ENCODE measurements around the gene KLRG1.

Gene KLRG1

GRCh38 chr12:8956772-8957171 is 32.6 kb upstream of the KLRG1 start:
- DNase-seq (ENCODE audit: low read depth) = no peak
- no peak for TF ChIP-seq CTCF (conservative IDR thresholded peaks at IDR 0.05; ENCODE audit: control insufficient read depth, insufficient read depth, low read depth, low read length)
- no peak overlapping the region for H3K4me3 ChIP-seq (ENCODE audit: control insufficient read depth, low read depth, low read length)

GRCh38 chr12:8957561-8957960 is 31.8 kb upstream of the KLRG1 start:
- TF ChIP-seq CTCF (conservative IDR thresholded peaks at IDR 0.05; ENCODE audit: control insufficient read depth, insufficient read depth, low read depth, low read length) = no peak
- no peak overlapping the region for H3K4me3 ChIP-seq (ENCODE audit: control insufficient read depth, low read depth, low read length)
- no peak for DNase-seq (ENCODE audit: low read depth)

DNA sequence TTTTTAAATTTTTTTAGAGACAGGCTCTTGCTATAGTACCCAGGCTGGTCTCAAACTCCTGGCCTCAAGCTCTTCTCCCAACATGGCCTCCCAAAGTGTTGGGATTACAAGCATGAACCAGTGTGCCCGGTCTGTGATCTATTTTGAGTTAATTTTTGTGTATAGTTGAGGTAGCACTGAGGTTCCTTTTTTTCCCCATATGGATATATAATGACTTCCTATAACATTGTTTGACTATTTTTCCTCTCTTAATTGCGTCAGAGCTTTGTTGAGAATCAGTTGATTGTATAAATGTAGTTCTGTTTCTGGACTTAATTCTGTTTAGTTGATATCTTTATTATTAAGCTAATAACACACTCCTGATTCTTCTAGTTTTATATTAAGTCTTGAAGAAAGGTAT is 31.3 kb upstream of the KLRG1 start:
- H3K4me3 ChIP-seq (ENCODE audit: control insufficient read depth, low read depth, low read length) = no peak overlapping the region
- no peak for TF ChIP-seq CTCF (conservative IDR thresholded peaks at IDR 0.05; ENCODE audit: control insufficient read depth, insufficient read depth, low read depth, low read length)
- DNase-seq (ENCODE audit: low read depth) = no peak

GRCh38 chr12:8960176-8960575 is 29.2 kb upstream of the KLRG1 start:
- H3K4me3 ChIP-seq (ENCODE audit: control insufficient read depth, low read depth, low read length) = no peak overlapping the region

GRCh38 chr12:8968761-8969160 is 20.6 kb upstream of the KLRG1 start:
- TF ChIP-seq CTCF (conservative IDR thresholded peaks at IDR 0.05; ENCODE audit: control insufficient read depth, insufficient read depth, low read depth, low read length) = no peak
- no peak for DNase-seq (ENCODE audit: low read depth)
- H3K4me3 ChIP-seq (ENCODE audit: control insufficient read depth, low read depth, low read length) = no peak overlapping the region

More at GRCh38 chr12:8960176-8960575, 29.2 kb upstream of the KLRG1 start:
- no peak for TF ChIP-seq CTCF (conservative IDR thresholded peaks at IDR 0.05; ENCODE audit: control insufficient read depth, insufficient read depth, low read depth, low read length)
- no peak for DNase-seq (ENCODE audit: low read depth)

DNA sequence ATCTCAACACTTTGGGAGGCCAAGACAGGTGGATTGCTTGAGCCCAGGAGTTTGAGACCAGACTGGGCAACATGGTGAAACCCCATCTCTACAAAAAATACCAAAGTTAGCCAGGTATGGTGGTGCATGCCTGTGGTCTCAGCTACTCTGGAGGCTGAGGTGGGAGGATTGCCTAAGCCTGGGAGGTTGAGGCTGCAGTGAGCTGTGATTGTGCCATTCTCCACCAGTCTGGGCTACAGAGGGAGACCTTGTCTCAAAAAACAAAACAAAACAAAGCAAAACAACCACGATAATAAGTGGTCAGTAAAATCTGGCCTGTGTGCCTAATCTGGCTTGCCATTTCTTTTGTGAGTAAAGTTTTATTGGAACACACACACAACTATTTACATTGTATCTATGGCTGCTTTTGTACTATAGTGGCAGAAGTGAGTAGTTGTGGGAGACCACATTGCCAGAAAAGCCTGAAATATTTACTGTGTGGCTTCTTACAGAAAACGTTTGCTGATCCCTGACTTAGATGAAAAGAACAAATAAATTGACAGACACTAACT is 19.4 kb upstream of the KLRG1 start:
- H3K4me3 ChIP-seq (ENCODE audit: control insufficient read depth, low read depth, low read length) = no peak overlapping the region
- no peak for TF ChIP-seq CTCF (conservative IDR thresholded peaks at IDR 0.05; ENCODE audit: control insufficient read depth, insufficient read depth, low read depth, low read length)
- no peak for DNase-seq (ENCODE audit: low read depth)

DNA sequence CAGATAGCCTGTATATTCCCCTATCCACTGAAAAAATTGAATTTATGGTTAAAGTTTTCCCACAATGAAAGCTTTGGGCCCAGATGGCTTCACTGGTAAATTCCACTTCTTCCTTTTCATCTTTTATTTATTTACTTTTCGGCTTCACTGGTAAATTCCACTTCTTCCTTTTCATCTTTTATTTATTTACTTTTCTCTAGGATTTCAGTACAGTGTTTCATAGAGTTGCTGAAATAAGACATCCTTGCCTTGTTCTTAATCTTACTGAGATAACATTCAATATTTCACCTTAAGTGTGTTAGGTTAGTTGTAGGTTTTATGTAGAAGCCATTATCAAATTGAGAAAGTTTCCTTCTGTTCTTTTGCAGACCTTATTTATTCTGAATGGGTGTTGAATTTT is 18.9 kb upstream of the KLRG1 start:
- no peak for TF ChIP-seq CTCF (conservative IDR thresholded peaks at IDR 0.05; ENCODE audit: control insufficient read depth, insufficient read depth, low read depth, low read length)
- no peak for DNase-seq (ENCODE audit: low read depth)
- H3K4me3 ChIP-seq (ENCODE audit: control insufficient read depth, low read depth, low read length) = no peak overlapping the region
